ENCODE data around the gene CACNA1H. TPM values are rescaled to one million over a fixed set of nuclear protein-coding genes. Genes with fewer than 3 reads are reported as not detected.

The CACNA1H gene
- total RNA-seq, 1 donor from 2014 or later: 2.5 TPM

DNA sequence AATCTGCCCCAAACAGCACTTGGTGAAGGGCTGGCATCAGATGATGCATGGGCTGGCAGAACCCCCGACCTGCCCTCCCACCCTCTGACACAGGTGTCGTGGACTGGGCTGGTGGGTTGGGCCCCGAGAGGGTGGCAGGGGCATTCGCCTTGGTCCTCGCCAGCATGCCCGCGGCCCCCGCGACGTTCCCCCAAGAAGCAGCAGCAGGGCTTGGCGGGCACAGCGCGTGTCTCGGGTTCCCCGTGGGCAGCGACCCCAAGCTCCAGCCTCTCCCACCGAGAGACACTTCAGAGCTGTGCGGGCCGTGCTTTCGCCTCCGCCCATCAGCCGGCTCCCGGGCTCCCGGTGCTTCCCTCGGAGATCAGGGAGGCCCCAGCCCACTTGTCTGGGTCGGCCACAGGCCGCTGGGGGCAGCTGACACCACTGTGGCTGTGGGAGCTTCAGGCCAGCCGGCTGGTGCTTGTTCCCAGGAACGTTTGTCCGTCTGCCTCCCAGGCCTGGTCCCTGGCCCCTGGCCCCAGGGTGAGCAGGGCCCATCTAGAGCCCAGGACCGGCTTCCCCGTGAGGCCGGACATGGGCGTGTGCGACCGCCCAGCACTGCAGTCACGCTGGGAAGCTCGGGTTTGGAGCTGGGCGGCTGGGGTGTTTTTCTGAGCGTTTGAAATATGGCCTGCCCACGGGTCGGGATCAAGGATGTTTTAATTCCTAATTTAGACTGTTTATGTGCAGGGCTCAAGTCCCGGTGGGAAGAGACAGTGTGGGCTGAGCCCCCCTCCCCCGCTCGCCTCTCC lies 16.6 kb downstream of the CACNA1H start:
- DNase-seq: no peak
- intact Hi-C loops (cut with micrococcal nuclease): no loop called here
- Histone ChIP-seq H3K36me3 (no peaks in the 10 kb centered on the region), H3K9me3 (replicated peaks) (no peaks in the 10 kb centered on the region), H3K4me3 (no peak overlapping the region), H3K4me1 (no peaks in the 10 kb centered on the region), H3K27me3 (ENCODE audit: low read depth) (peaks cover 53% of the 10 kb centered on the region), H3K27ac (replicated peaks) (peak overlapping the region; percentile 51)
- TF ChIP-seq, protein P1, sequence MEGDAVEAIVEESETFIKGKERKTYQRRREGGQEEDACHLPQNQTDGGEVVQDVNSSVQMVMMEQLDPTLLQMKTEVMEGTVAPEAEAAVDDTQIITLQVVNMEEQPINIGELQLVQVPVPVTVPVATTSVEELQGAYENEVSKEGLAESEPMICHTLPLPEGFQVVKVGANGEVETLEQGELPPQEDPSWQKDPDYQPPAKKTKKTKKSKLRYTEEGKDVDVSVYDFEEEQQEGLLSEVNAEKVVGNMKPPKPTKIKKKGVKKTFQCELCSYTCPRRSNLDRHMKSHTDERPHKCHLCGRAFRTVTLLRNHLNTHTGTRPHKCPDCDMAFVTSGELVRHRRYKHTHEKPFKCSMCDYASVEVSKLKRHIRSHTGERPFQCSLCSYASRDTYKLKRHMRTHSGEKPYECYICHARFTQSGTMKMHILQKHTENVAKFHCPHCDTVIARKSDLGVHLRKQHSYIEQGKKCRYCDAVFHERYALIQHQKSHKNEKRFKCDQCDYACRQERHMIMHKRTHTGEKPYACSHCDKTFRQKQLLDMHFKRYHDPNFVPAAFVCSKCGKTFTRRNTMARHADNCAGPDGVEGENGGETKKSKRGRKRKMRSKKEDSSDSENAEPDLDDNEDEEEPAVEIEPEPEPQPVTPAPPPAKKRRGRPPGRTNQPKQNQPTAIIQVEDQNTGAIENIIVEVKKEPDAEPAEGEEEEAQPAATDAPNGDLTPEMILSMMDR (IDR thresholded peaks at IDR 0.05; ENCODE audit: borderline replicate concordance): no peak

DNA sequence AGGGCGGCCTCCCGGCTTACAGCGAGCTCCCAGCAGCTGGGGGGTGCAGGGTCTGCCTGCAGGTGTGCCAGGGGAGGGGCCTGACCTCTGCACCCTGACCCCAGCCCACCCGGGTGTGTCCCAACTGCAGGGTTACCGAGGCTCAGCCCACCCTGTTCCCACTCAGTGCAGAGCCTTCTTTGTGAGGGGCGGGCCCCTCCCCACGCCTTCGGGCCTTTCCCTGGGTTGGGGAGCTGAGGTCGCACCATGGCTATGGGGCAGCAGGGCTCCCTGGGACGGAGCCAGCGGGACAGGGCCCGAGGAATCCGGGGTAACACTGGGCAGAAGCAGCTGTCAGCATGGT lies 17.1 kb downstream of the CACNA1H start:
- peaks cover 51% of the 10 kb centered on the region for H3K27me3 ChIP-seq (ENCODE audit: low read depth)
- H3K4me3 ChIP-seq: no peak overlapping the region
- H3K4me1 ChIP-seq: no peaks in the 10 kb centered on the region
- TF ChIP-seq, protein P1 (IDR thresholded peaks at IDR 0.05; ENCODE audit: borderline replicate concordance): no peak
- peak overlapping the region; percentile 51 for H3K27ac ChIP-seq (replicated peaks)
- intact Hi-C loops (cut with micrococcal nuclease): no loop called here
- H3K36me3 ChIP-seq: no peaks in the 10 kb centered on the region
- no peaks in the 10 kb centered on the region for H3K9me3 ChIP-seq (replicated peaks)
- no peak for DNase-seq

DNA sequence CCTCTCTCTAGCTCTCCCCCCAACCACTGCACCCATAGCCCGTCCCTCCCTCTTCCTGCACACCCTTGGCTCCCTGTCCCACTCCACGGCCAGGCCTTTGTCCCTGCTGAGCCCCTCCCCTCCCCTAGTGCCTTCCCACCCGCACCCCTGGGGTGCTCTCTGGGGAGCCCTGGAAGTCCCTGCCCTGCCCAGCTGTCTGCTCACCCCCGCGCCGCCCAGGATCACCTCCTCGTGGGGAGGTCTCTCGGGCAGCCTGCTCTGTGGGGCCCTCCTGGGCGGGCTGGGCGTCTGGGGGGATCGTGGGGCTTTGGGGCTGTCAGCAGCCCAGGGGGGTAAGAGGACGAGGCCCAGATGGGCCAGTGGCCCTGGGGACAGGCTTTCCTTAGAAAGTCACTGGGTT lies 18.1 kb downstream of the CACNA1H start:
- H3K27ac ChIP-seq (replicated peaks): no peak overlapping the region
- no peaks in the 10 kb centered on the region for H3K36me3 ChIP-seq
- no peak for DNase-seq
- TF ChIP-seq, protein P1 (IDR thresholded peaks at IDR 0.05; ENCODE audit: borderline replicate concordance): no peak
- H3K4me3 ChIP-seq: no peak overlapping the region
- H3K27me3 ChIP-seq (ENCODE audit: low read depth): peaks cover 58% of the 10 kb centered on the region
- no peaks in the 10 kb centered on the region for H3K4me1 ChIP-seq
- H3K9me3 ChIP-seq (replicated peaks): no peaks in the 10 kb centered on the region
- intact Hi-C loops (cut with micrococcal nuclease): no loop called here

- DNase-seq: no peak
- H3K27ac ChIP-seq (replicated peaks): no peak overlapping the region
- H3K36me3 ChIP-seq: no peaks in the 10 kb centered on the region
- H3K4me1 ChIP-seq: no peaks in the 10 kb centered on the region
- intact Hi-C loops (cut with micrococcal nuclease): no loop called here
- H3K4me3 ChIP-seq: no peak overlapping the region
- no peaks in the 10 kb centered on the region for H3K9me3 ChIP-seq (replicated peaks)
- TF ChIP-seq, protein P1 (IDR thresholded peaks at IDR 0.05; ENCODE audit: borderline replicate concordance): no peak
- H3K27me3 ChIP-seq (ENCODE audit: low read depth): peaks cover 67% of the 10 kb centered on the region
Observed at GRCh38 chr16:1171854-1172428, 19.0 kb downstream of the CACNA1H start.

DNA sequence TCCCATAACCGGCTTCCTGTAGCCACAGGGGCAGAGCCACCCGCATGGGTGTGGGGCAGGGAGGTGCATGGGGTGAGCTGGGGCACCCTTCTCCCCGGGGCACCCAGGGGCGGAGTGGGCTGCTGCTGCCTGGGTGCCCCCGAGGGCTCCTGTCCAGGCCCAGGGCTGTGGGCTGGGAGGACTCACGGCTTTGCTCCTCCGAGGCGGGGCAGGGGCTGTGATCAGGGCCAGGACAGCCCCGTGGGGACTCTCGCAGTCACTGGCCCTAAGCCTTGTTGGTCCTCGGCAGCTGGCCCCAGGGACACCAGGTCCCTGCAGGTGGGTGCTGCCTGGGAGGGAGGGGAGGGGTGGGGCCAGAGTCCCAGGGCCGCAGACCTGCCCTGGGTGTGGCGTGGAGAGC lies 19.7 kb downstream of the CACNA1H start:
- Histone ChIP-seq H3K9me3 (replicated peaks) (no peaks in the 10 kb centered on the region), H3K27me3 (ENCODE audit: low read depth) (peaks cover 74% of the 10 kb centered on the region), H3K36me3 (no peaks in the 10 kb centered on the region), H3K27ac (replicated peaks) (no peak overlapping the region), H3K4me1 (no peaks in the 10 kb centered on the region), H3K4me3 (no peak overlapping the region)
- intact Hi-C loops (cut with micrococcal nuclease): no loop called here
- TF ChIP-seq, protein P1 (IDR thresholded peaks at IDR 0.05; ENCODE audit: borderline replicate concordance): no peak
- no peak for DNase-seq
